GM19099 (cell line): ENCODE results near the gene MUC5B.

Experiments
- POLR2A ChIP-seq: IDR thresholded peaks from 3 replicates; pipeline ENCODE4 v1.6.1; 2011; ENCODE audit warnings: low read depth; ENCODE audit not compliant: insufficient read length; ENCODE audit errors: extremely low read depth

MUC5B gene

DNA sequence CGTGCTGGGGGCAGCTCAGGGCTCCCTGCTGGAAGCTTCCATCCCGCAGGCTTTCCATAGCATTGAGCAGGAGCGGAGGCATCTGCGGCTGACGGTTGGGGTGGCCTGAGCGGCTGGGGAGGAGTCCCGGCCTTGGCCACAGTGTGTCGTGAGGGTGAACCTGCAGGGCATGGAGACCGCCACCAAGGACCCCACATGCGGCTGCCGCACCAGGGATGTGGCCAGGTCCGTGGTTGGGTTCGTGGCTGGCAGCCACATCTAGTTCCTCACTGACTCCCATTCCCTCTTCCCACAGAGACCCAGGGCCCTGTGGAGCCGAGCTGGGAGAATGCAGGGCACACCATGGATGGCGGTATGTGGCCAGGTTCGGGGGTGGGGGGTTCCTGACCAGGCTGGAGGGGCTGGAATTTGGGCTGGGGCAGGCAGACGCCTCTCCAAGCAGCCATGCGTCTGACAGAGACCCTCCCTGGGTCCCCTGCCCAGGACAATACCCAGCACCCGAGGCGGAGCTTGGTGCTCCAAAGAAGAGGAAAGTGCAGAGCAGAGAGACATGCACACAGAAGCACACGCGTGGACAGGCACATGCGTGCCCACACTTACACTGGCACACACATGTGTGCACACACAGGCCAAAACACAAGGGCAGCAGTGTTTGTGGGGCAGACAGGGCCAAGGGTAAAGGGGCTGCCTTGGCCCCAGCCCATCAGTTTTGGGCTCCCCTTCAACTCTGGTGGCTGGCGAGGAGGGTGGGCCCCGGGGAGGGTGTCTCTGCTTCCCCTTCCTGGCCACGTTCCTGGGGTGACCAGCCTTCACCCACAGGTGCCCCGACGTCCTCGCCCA, 2.7 kb downstream of the MUC5B start:
- TF ChIP-seq POLR2A: no peak

DNA sequence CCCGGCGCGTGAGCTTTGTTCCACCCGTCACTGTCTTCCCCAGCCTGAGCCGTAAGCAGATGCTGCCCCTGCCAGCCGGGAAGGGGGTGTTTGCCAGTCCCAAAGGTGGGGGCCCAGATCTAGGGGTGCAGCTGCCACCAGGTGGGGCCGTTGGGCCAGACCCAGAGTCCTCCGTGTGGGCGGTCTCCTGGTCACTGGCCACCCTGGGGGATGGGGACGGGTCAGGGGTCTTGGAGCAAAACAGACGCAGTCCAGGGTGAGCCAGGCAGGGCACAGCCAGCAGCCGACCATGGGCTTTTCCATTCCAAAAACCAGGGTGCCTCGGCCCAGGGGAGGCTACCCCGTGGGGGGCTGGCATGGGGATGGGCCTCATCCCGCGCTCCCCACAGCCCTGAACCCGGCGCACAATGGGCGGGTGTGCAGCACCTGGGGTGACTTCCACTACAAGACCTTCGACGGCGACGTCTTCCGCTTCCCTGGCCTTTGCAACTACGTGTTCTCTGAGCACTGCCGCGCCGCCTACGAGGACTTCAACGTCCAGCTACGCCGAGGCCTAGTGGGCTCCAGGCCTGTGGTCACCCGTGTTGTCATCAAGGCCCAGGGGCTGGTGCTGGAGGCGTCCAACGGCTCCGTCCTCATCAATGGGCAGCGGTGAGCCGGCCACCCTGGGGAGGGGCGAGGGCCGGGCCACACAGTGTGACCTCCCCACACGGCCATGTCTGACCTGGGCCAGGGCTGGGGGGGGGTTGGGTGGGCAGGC, 3.5 kb downstream of the MUC5B start:
- TF ChIP-seq POLR2A: no peak

DNA sequence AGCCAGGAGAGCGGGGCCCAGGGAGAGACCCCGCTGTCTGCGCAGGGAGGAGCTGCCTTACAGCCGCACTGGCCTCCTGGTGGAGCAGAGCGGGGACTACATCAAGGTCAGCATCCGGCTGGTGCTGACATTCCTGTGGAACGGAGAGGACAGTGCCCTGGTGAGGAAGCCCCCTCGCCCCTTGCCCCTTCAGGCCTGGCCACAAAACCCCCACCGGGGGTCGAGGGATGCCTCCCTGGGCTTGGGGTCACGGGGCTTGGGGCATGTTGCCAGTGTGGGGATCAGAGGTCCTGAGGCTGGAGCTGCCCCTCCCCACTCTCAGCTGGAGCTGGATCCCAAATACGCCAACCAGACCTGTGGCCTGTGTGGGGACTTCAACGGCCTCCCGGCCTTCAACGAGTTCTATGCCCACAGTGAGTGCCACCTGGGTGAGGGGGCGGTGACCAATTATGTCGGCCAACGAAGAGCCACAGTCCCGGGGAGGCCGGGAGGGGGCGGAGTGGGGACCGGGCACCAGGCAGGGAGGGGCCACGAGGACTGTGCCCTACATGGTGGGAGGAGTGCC, 4.2 kb downstream of the MUC5B start:
- TF ChIP-seq POLR2A: no peak

DNA sequence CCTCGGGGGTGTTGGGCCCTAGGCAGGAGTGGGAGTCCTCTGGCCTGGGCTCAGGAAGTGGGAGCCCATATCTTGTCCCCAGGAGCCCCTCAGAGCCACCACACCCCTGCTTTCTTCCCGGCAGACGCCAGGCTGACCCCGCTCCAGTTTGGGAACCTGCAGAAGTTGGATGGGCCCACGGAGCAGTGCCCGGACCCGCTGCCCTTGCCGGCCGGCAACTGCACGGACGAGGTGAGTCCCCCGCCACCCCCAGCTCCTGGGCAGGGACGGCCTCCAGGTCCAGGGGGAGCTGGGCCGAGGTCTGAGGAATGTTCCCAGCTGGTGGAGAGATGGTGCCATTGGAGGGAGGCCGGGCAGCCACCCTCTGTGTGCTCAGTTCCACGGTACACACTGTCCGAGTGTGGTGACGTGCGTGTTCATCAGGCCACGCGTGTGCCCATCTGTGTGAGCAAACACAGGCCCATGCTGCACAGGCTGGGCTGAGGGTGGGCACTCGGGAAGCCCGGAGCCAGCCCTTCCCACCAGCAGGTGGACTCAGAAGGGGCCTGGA, 4.8 kb downstream of the MUC5B start:
- TF ChIP-seq POLR2A: no peak

DNA sequence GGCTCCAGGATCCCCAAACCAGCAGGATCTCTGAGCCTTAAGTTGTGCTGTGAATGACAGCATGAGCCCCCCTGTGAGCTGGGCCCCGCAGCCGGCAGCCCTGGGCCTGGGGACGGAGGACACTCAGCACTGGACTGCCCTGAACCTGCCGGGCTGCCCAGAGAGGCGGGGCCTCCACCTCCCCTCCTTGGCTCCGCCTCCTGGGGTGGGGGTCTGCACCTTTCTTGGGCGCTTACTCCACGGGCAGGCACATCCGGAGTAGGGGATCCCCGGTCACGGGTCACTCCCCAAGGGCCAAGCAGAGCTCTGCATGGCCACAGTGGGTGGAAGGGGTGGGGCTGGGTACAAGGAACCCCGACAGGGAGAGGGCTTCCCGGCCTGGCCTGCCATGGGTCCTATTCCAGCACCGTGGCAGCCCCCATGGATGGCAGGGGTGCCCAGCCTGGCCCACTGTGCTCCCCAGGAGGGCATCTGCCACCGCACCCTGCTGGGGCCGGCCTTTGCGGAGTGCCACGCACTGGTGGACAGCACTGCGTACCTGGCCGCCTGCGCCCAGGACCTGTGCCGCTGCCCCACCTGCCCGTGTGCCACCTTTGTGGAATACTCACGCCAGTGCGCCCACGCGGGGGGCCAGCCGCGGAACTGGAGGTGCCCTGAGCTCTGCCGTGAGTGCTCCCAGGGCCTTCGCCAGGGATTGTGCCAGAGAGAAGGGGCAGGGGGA, 5.4 kb downstream of the MUC5B start:
- no peak for TF ChIP-seq POLR2A

DNA sequence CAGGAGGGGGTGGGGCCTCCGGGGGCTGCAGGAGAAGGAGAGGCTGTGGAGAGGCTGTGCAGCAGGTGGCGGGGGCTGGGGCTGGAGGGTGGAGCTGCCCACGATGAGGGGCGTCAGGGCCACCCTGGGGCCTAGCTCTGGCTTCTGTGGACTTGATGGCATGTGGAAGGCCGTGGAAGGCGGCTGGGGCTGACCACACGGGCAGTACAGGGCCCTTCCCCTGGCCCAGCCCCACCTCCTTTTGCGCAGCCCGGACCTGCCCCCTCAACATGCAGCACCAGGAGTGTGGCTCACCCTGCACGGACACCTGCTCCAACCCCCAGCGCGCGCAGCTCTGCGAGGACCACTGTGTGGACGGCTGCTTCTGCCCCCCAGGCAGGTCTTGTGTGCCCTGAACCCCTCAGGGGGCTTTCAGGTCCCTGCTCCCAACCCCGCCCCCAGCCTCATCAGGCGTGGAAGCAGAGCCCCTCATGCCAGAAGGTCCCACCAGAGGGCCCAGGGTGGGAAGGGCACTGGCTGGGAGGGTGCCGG, 6.1 kb downstream of the MUC5B start:
- no peak for TF ChIP-seq POLR2A

DNA sequence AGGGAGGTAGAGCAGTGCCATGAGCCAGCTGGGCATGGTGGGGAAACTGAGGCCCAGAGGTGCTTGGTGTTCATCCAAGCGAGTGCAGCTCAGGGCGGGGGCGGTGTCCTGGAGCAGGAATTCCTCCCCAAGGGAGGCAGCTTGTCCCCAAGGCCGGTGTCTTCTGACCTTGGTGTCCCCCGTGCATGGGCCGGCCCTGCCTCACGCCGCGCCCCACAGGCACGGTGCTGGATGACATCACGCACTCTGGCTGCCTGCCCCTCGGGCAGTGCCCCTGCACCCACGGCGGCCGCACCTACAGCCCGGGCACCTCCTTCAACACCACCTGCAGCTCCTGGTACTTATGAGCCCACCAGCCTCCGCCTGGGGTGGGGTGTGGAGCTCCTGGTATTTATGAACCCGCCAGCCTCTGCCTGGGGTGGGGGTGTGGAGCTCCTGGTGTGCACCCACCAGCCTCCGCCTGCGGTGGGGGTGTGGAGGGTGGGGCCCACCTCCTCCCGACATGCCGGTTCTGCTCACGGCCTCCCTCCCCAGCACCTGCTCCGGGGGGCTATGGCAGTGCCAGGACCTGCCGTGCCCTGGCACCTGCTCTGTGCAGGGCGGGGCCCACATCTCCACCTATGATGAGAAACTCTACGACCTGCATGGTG, 6.7 kb downstream of the MUC5B start:
- TF ChIP-seq POLR2A: no peak

DNA sequence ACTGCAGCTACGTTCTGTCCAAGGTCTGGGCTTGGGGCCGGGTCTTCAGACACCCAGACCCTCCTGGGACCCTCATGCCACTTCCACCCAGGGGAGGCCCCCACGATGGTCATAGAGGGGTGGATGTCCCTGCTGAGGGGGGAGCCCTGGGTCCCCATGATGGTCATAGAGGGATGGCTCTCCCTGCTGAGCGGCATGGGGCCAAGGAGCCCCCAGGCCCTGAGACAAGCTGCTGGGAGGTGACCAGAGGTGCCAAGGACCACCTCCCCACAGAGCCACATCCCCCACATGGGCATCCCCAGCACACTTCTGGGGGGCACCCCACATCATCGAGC, 7.2 kb downstream of the MUC5B start:
- TF ChIP-seq POLR2A: no peak

DNA sequence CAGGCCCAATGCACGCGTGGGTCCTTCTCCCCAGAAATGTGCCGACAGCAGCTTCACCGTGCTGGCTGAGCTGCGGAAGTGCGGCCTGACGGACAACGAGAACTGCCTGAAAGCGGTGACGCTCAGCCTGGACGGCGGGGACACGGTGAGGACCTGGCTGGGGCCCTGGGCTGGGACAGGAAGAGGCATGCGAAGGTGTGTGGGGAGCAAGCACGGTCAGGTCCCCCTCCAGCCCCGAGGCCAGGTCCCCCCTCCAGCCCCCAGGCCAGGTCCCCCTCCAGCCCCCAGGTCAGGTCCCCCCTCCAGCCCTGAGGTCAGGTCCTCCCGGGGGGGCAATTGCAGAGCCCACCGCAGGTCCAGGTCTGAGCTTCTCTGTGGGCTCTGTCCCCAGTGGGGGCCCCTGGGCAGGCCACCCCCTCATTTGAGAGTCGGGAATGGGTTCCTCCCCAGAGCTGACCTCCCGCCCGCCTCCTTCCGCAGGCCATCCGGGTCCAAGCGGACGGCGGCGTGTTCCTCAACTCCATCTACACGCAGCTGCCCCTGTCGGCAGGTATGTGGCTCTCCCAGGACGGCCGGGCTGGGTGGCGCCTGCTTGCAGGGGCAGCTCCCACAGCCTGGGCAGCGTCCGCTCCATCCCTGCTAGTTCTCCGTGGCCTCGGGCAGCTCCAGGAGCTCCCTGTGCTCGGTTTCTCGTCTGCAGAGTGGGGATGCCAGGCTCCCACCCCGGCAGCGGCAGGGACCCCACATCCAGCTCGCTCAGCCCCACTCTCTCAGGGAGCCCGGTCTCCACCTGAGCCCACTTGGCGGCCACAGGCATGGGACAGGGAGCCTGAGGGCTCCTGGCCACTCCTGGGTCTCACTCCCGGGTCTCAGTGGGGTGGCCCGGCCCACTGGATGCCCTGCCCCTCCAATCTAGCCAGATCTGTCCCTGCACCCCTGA, 7.9 kb downstream of the MUC5B start:
- no peak for TF ChIP-seq POLR2A

DNA sequence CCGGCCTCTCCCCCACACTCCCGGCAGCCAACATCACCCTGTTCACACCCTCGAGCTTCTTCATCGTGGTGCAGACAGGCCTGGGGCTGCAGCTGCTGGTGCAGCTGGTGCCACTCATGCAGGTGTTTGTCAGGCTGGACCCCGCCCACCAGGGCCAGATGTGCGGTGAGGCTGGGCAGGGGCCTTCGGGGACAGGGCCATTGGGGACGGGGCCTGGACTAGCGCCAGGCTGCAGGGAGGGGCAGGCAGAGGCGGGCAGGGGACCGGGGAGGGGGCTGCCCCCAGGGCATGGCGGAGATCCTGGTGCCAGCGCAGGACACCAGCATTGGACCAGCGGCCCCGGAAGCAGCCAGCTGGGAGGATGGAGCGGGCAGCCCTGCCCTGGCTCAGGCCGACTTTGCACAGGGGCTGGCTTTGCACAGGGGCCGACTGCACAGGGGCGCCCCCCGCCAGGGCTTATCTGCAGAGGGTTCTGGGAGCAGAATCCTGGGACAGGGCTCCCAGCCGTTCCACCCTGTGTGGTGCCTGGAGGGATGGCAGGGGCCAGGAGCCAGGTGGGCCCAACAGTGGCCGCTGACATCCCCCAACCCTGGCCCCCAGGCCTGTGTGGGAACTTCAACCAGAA, 8.6 kb downstream of the MUC5B start:
- no peak for TF ChIP-seq POLR2A

DNA sequence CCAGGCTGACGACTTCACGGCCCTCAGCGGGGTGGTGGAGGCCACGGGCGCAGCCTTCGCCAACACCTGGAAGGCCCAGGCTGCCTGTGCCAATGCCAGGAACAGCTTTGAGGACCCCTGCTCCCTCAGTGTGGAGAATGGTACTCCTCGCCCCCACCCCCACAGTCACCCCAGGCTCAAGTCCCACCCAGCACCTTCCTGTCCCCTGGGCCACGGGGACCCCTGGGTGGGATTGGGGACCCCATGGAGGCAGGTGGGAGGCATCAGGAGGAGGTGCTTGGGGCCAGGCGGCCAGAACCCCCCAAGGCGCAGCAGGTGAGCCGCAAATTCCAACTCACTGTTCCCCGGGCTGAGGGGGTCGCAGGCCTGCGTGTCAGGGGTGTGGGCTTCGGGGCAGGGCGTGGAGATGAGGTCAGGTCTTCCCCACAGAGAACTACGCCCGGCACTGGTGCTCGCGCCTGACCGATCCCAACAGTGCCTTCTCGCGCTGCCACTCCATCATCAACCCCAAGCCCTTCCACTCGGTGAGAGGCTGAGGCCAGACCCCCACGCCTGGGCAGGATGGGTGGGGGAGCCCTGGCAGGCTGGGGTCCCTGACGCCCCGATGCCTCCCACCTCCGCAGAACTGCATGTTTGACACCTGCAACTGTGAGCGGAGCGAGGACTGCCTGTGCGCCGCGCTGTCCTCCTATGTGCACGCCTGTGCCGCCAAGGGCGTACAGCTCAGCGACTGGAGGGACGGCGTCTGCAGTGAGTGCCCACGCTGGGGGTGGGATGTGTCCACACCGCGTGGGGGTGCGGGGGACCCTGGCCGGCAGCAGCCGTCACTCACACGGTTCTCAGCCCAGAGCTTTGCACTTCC, 9.4 kb downstream of the MUC5B start:
- TF ChIP-seq POLR2A: no peak

DNA sequence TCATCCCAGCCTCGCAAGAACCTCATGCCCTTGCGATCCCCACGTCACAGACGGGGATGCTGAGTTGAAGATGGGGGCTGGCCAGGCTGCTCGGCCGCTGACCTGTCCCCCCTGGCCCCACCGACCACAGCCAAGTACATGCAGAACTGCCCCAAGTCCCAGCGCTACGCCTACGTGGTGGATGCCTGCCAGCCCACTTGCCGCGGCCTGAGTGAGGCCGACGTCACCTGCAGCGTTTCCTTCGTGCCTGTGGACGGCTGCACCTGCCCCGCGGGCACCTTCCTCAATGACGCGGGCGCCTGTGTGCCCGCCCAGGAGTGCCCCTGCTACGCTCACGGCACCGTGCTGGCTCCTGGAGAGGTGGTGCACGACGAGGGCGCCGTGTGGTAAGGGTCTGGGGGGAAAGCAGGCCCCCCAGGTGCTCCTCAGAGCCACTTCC, 10.0 kb downstream of the MUC5B start:
- TF ChIP-seq POLR2A: no peak

DNA sequence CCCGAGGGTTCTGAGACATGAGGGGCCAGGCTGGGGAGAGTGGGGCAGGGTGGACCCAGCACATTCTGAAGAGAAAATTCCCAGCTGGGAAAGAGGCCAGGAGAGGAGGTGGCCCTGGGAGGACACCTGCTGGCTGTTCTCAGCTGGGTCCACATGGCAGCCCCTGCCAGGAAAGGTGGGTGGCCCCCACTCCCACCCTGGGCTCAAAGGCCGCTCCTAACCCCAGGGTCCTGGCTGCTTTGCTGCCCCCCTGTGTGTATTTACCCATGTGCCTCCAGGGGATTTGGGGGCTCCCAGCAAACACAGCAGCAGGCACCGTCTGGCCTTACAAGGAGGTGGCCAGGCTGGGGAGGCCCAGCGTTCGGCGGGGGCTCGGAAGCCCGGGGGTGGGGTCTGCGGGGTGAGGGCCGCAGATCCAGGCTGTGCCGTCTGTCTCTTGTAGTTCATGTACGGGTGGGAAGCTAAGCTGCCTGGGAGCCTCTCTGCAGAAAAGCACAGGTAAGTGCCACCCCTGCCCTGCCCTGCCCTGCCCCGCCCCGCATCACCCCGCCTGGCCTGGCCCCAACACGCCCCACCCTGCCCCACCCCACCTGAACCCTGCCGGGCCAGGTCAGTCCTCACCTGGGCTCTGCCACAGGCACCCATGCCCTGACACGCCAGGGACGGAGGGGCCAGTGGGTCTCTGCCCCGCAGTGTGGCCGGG, 10.6 kb downstream of the MUC5B start:
- no peak for TF ChIP-seq POLR2A
